NCI-H1105 (cell line): ENCODE results near the gene IL12RB2.

ENCODE experiments used
- DNase-seq: peaks from one replicate; lab custom pipeline; 2025; lab: John Stamatoyannopoulos, UW

The IL12RB2 gene

GRCh38 chr1:67307251-67308060 is at the start of gene IL12RB2:
TSS of gene IL12RB2 (plus strand) at chr1:67307873. CDS start at chr1:67320369, 12,496 bp downstream.
- DNase-seq: peak; percentile 3

- DNase-seq: no peak
Measured at GRCh38 chr1:67261680-67262079, 46.0 kb upstream of the IL12RB2 start.

GRCh38 chr1:67262735-67263134 is 44.9 kb upstream of the IL12RB2 start:
- no peak for DNase-seq

GRCh38 chr1:67264152-67264551 is 43.5 kb upstream of the IL12RB2 start:
- DNase-seq: peak; percentile 47

- no peak for DNase-seq
Measured at GRCh38 chr1:67264899-67265298, 42.8 kb upstream of the IL12RB2 start.

- DNase-seq: no peak
Measured at GRCh38 chr1:67269061-67269460, 38.6 kb upstream of the IL12RB2 start.

- no peak for DNase-seq
Measured at GRCh38 chr1:67270541-67270940, 37.1 kb upstream of the IL12RB2 start.

GRCh38 chr1:67273591-67273990 is 34.1 kb upstream of the IL12RB2 start:
- DNase-seq: no peak

- DNase-seq: no peak
Measured at GRCh38 chr1:67274623-67275325, 32.9 kb upstream of the IL12RB2 start.

- no peak for DNase-seq
Measured at GRCh38 chr1:67280696-67281095, 27.0 kb upstream of the IL12RB2 start.

- no peak for DNase-seq
Measured at GRCh38 chr1:67281244-67281643, 26.4 kb upstream of the IL12RB2 start.

- no peak for DNase-seq
Measured at GRCh38 chr1:67285780-67286488, 21.7 kb upstream of the IL12RB2 start.

GRCh38 chr1:67290236-67290635 is 17.4 kb upstream of the IL12RB2 start:
- no peak for DNase-seq

- no peak for DNase-seq
Measured at GRCh38 chr1:67294836-67295617, 12.6 kb upstream of the IL12RB2 start.

GRCh38 chr1:67298762-67299161 is 8.9 kb upstream of the IL12RB2 start:
- no peak for DNase-seq

GRCh38 chr1:67299296-67299695 is 8.4 kb upstream of the IL12RB2 start:
- no peak for DNase-seq

- DNase-seq: no peak
Measured at GRCh38 chr1:67300561-67300960, 7.1 kb upstream of the IL12RB2 start.

GRCh38 chr1:67304023-67304422 is 3.6 kb upstream of the IL12RB2 start:
- DNase-seq: no peak

GRCh38 chr1:67306547-67306946 is 1.1 kb upstream of the IL12RB2 start:
- no peak for DNase-seq

- no peak for DNase-seq
Measured at GRCh38 chr1:67308136-67308535, 463 bp downstream of the IL12RB2 start.

- no peak for DNase-seq
Measured at GRCh38 chr1:67312615-67313014, 4.9 kb downstream of the IL12RB2 start.
